Left lobe of liver (tissue), 2 donors: ENCODE data around the gene DPYSL4. TPM values are rescaled to one million over a fixed set of nuclear protein-coding genes. Genes with fewer than 3 reads are reported as not detected.
A peak's percentile ranks its signal among the peaks of the same experiment; 100 is the strongest.

ENCODE experiments used
- ATAC-seq: fragments of 200-7000 bp; cut with Tn5 transposase; one replicate; pipeline ENCODE4 v1.9.1; 2020; ENCODE audit warnings: mild to moderate bottlenecking, moderate library complexity
- DNase-seq: peaks from one replicate; pipeline ENCODE4 v3.0.0-alpha.2; 2020; ENCODE audit warnings: low spot score
- total RNA-seq: library from RNA; stranded (reverse); gene quantifications from one replicate; pipeline ENCODE4 v1.2.1, GENCODE V29; 2021
- donor health status: DM: no; HTN: no; CAD: no; lungs with moderate emphysema.
- donor health status: DM: no; HTN: yes; CAD: no.

The DPYSL4 gene
- total RNA-seq, 1 donor from 2014 or later, result 0.08 TPM

DNA sequence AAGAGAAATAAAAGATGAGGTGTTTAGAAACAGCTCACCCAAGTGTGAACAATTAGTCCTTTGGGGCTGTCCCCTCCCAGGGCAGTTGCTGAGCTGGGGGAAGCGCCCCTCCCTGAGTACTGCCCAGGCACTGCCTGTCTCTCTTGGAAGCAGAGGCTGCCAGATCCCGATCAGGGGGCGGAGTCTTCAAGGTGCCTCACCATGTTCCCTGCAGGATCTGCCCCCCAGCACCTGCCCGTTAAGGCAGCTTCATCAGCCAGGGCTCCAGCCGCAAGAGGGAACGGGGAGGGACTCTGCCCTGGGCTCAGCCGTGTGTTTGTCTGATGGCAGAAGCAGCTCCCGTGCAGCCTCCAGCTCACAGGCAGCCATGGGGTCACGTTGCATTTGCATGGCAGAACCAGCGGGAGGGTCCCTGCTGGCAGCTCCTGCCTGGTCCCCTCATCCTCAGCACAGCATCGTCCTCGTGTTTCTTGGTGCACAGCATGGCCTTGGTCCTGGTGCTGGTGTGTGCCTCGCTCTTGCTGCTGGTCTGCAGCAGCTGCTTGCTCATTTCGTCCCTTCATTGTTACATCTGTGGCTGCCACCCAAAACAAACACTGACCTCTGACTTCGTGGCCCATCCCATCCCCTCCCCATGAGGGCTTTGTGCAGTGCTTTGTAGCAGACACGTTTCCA, 10.7 kb upstream of the DPYSL4 start:
- DNase-seq (no peak), ATAC-seq (no peak)

DNA sequence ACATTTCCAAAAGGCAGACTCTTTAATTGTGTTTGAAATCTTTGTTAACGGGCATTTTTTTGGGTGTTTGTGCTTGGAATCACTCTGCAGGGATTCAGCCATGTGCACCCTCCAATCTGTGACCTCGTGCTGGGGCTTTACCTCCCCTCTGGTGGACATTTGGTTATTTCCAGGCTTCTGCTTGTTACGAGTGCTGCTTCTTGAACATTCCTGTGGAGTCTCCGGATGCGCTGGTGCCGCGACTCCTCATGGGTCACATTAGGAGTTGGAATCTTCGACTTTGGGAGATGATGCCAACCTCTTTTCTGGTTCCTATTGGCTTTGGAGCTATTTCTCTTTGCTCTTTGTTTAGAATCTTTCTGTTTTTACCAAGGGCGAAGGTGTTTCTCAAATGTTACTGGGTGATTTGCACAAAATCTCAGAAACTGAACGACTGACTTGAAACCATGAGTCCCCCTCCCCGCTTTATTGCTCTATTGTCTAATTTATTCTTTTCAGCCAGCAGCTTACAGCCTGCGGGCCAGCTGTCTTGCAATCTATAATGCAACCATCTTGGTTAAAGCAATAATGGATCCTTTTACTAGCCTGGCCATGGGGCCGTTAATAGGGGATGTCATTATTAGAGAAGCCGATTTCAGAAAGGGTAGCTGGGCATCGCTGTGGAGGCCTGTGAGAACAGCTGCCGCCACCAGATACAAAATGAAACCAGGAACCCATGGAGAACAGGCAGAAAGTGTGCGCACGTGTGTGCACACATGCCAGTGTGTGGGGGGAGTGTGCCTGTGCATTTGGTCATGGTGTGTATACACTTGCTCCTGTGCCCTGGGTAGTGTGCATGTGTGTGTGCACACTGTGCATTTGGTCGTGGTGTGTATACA, 9.9 kb upstream of the DPYSL4 start:
- ATAC-seq (no peak), DNase-seq (no peak)

DNA sequence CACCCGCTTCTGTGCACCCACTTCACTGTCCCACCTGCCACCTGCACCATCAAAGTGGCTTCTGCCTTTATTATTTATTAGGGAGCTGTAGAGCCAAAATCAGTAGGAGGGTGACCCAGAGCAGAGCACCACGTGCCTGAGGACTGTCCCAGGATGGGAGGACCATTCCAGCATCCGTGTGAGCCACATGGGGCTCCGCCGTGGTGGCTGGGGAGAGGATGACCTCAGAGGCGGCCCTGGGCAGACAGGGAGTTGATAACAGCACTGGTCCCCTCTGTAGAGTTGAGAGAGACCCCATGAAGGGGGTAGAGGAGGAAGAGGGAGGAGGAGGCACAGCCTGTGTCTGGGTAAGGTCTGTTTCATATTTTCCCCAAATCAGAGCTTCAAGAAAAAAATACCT, 8.7 kb upstream of the DPYSL4 start:
- ATAC-seq (no peak), DNase-seq (no peak)

DNA sequence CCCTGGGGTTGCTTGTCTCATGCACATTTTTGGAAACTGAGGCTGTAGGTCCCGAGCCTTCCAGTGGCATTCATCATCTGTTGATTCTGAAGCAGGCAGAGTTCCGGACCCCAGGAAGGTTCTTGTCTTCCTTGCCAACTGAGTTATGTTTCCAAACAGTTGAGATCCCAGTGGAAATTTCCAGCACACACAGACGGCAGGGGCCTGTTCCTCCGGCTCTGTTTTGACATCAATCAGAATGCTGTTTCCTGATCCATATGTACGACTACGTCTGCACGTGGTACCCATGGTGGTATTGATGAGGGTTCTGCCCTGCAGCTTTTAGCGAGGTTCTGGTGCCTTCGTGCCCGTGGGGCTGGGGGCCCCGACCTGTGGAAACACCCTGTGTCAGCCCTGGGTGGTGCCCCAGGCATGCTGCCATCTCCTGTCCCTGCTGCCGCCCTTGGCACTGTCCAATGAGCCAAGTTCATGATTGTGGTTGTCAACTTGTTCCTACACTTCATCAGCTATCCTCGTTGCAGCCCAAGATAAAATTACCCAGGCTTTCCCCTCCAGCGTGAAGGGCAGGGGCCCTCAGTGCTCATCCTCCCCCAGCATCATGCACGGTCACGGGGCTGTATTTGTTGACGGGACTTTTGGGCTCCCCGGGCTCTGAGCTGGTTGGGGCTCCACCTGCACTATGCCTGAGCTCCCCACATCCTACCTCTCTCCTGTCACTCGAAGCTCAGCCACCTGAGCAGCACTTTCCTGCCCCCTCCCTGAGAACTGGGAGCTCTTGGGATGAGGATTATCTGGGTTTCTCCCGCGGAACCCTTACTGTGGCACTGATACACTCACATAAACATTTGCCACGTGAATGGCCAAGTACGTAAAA, 7.8 kb upstream of the DPYSL4 start:
- ATAC-seq, result no peak
- DNase-seq, result no peak

DNA sequence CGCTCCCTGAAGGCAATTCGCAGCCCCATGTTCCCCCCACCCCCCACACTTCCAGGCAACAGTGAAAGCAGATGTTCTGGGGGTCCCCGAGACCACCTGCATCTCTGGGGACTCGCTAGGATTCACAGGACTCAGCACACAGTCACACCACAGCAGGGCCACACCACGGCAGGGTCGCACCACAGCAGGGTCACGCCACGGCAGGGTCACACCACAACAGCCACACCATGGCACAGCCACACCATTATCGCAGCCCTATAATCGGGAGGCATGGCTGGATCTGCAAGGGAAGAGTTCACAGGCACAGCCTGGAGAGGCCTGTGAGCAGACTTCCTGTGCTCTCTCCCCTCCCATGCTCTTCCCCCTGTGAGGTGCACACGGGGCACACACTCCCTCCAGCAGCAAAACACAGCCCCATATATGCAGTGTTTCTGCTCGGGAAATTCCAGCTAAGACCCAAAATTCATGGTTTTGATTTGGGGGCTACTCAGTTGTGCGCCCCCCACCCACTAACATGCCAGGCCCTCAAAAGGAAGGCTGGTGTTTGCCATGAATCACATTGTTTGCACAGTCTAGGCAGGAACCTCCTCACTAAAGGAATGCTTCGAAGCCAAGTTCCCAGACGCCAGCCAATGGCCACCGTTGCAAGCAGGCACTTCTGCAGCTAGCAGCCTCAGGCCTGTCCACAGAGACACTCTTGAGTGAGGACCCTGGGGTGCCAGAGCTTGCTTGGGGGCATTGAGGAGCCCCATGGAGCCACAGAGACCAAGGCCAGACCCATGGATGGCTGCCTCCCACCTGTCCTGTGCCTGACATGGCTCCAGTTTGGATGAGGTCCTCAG, 7.0 kb upstream of the DPYSL4 start:
- DNase-seq, result no peak
- no peak for ATAC-seq

DNA sequence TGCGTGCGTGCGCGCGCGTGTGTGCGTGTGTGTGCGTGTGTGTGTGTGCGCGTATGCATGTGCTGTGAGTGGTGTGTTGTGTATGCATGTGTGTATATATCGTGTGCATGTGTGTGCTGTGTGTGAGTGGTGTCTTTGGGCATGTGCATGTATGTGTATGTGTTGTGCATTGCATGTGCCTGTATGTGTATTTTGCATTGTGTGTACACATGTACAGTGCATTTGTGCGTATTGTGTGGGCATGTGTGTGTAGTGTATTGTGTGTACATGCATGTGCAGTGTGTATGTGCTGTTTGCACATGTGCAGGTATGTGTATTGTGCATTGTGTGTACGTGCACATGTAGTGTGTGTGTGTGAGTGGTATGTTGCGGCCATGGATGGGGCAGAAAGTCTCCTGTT, 6.0 kb upstream of the DPYSL4 start:
- DNase-seq, result no peak
- no peak for ATAC-seq

DNA sequence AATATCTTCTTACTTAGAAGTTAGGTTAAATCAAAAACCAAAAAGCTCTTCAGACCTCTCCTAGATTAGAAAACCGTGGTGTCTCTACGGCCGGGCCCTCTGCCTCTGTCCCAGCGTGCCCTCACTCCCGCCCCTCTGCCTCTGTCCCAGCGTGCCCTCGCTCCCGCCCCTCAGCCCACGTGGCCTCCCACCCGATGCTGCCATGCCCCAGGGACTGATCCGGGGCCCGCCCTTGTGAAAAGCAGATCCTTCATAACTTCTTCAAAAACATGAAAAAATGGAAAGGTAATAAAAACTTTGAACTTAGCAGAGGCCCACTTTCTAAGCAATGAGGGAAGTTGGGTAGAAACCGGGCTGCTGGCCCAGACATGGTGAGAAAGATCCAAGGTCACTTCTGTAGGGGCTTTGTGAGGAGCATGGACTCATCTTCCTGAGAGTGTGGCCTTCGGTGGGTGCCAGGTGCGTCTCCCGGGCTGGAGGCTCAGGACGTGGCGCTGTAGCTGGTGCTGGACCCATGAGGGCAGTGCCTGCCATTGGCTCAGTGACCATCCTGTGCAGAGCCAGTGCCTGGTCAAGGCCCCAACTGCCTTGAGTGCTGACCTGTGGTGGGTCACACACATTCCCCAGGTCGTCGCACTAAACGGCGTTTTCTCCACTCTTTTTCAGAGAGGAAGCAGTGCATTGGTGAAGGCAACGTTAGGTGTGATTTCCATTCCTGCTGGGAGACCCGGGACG, 4.9 kb upstream of the DPYSL4 start:
- no peak for DNase-seq
- ATAC-seq, result no peak

DNA sequence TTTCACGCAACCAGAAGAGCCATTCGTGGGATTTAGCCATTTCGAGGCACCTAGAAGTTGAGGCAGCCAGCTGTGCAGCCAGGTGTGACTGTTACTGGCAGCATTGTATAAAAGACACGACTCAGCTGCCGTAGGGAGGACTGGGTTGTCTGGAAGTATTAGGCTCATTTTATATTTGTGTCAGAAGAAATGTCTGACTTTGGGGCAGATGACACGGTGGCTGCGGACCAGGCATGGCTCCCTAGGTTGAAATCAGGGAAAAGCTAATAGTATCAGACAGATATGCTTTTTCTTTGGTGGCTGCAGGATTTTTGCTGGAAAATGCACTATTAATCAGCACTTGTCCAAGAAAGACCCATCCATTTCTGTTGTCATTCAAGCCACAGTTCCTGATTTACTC, 4.2 kb upstream of the DPYSL4 start:
- ATAC-seq (no peak), DNase-seq (no peak)

DNA sequence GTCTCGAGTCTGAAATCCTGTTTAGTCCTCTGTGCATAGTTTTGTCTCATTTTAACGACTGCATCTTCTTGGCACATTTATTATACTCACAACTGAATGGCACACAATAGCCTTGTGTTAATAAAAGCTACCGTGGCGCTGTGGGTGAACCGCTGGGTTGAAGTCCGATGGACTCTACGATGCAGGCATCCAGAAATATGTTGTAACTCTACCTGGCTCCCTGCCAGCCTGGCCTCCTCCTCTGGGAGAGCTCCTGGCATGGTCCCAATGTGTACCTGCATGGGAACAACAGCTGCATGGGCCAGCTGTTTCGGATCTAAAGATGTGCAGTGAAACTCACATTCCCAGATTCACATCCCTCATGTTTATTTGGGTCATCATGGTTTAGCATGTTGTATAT, 3.7 kb upstream of the DPYSL4 start:
- DNase-seq (peak; percentile 94), ATAC-seq (peak; percentile 85)

DNA sequence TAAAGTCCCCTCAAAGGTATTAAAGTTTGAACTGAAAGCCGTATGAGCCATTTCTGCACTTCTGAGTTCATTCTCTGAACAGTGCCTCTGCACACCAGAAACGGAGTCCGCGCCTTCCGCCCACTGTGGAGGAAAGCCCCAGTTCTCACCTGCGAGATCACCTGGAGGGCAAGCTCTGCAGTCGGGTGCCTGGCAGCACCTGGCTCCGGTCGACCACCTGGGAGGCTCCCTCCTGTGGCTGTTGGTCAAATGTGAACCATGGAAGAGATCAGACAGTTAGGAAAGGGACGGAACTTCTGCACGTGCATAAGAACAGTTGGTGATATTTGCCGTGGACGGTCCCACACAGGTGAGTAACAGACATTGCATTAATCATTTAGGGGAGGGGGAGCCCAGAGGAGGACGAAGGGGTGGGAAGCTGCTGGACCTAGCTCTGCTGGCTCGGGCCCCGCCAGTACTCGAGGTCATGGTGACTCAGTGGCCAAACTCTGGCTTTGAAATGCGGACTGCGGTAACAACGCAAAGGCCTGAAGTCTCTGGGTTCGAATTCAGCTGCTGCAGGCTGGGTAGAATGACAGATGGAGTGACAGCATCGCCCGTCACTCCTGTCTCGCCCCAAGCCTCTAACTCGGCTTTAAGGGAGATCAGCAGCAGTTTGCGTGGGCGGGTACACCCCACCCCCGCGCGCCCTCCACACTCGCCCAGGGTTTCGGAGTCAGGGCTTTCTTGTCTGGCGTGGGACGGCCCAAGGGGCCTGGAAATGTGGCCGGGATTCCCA, 1.7 kb upstream of the DPYSL4 start:
- DNase-seq (no peak), ATAC-seq (no peak)

DNA sequence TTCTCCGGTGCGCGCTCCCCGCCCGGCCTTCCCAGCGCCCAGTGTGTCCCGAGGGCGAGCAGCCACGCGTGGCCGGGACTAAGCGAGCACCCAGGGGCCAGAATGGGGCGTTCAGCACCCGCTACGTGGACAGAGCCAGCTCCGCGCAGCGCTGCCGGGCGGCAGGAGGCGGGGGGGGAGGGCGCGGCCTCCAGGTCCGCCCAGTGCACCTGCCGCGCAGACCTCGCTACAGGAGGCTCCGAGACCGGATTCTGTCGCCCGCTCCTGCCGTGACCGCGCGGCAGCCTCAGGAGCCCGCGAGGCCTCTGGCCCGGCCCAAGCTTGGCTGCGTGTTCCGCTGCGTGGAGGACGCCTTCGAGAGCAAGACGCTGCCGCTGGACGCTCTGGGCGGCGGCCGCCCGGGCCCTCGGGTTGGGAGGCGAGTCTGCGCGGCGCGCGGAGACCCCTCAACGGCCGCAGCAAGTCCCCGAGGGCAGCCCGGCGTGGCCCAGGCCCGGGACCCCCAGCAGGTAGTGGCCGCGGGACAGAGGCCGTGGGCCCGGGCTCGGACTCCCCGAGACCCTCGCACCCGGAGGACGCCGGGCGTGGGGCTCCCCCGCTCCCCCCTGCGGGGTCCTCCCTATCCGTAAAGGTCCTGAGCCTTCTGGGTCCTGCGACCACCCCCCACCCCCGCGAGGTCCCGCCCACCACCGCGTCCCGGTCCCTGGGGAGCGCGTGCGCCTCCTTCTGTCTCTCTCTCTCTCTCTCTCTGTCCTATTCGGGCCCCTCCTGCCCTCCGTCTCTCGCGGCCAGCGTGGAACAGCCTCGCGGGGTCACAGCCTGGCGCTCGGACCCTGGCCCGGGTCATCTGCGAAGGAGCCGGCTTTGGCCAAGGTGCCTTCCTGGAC, 904 bp upstream of the DPYSL4 start:
- ATAC-seq (peak; percentile 37), DNase-seq (no peak)

DNA sequence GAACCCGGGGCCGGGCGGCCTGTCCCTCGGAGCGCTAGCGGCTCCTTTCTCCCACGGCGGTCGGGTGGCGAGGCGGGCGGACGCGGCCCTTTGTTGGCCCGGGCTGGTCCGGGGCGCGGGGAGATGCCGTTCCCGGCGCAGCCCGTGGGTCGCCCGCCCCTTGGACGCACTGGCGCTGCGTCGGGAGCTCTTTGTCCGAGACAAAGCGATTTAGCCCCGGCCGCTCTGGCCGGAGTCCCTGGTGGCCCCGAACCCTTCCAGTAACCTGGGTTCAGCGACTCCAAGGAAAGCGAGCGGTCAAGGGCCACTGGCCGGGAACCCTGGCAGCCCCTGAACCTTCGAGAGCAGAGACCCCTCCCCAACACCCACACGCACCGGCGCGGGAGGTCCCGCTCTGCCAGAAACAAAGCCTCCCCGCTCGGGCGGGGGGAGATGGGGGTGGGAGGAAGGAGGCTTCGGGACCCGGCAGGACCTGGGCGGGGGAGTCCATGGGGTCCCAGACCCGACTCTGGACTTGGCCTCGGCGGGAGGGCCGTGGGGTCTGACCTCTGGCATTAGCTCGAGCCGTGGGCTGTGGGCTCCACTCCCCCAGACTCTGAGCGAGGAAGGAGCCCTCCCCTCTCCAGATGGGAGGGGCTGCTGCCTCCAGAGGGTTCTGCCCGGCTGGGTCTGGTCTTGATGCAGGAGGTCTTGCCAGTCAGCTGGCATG, 836 bp downstream of the DPYSL4 start:
- DNase-seq (no peak), ATAC-seq (no peak)

DNA sequence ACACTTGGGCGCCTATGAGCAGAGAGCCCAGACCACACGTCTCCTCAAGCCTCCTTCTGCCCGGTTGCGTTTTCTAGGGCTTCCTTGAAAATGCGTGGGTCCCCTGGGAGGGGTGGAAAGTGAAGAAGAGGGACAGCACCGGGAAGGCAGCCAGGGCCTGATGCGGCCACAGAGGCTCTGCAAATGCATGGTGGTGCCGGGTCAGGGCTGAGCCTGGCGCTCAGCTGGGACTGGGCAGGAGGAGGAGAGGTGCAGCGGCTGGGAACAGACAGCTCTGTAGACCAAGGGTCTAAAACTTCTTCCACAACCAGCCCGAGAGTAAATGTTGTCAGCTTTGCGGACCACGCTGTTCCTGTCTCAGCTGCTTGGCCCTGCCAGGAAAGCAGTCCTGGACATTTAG, 1.6 kb downstream of the DPYSL4 start:
- ATAC-seq, result no peak

DNA sequence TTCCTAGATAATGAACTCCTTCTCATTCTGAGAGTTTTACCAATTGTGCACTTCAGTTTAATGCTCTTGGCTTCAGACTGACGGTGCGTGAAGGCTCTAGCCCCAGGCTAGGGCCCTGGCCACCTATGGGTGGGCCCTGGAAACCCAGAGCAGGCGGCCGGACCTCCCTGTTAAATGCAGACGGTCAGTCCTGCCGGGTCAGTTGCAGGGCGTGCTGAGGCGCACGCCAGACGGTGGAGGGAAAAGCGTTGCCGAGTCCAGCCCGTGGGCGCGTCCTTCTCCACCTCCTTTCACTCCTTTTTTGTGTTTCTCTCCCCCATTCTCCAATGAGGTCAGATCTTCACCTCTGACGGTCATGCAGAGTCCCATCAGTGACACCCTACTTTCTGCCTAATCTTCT, 2.3 kb downstream of the DPYSL4 start:
- ATAC-seq (no peak), DNase-seq (no peak)

More for the DNA sequence above, 1.6 kb downstream of the DPYSL4 start:
- DNase-seq, result no peak

DNA sequence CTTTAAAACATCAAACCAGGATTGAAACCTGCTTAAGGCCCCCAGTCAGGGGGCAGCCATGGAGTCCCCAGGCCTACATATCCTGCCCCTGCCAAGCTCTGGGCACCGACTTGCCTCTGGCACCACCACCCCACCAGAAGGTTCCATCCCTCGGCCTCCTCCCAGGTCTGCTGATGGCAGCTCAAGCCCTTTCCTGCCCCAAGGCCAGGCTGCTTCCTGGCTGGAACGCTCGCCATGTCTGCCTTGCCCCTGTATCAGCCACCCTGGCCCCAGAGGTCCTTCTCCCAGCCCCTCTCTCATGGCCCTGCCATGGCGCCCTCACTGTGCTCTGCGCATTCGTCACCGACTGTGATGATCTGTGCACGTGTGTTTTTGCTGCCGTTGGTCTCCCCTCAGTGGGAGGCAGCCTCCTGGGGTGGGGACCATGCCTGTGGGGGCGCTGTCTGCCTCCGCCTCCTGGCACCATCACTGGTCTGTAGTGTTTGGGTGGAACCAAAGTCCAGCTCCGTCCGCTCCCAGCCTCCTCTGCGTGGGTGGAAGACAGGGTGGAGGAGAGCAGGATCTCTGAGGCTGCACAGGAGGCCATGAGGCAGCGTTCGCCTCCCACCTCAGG, 3.2 kb downstream of the DPYSL4 start:
- no peak for ATAC-seq
- no peak for DNase-seq

DNA sequence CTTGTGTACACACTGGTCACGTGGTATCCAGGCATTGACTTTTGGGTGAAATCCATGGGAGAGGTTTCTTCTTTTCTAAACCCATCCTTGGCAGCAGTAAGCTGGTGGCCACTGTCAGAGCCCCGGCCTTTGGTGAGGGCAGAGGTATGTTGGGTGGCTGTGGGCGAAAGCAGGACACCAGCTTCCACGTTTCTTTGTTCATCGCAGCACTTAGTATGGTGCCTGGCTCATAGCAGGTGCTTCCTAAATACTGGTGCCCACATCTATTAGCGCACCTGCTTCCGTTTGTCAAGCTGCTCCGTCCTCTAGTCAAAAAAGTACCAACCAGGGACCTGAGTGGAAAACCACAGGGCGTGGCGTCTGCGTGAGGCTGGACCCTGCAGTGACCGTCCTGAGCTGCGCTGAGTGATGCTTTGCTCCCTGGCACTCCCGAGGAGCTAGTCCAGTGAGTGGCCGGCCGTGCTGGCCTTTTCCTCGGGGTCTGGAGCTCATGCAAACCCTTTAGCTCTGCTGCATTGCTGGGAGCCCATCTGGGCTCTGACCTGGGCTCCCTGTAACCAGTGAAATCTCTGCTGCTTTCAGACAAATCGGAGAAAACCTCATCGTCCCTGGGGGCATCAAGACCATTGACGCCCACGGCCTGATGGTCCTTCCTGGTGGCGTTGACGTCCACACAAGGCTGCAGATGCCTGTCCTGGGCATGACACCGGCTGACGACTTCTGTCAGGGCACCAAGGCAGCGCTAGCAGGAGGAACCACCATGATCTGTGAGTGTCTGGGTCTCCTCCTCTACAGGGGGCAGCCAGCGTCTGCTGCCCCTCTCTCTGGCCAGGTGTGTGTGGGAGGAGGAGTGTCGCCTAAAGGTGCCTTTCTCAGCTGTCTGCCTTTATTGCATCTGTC, 5.6 kb downstream of the DPYSL4 start:
- ATAC-seq (no peak), DNase-seq (no peak)
